ENCODE data around the gene TMEM150C.
"Not testable (repeated sequence)": the region's sequence is repeated elsewhere in the genome, so short reads cannot be mapped to it uniquely, and the experiment has no call there.

Gene TMEM150C

DNA sequence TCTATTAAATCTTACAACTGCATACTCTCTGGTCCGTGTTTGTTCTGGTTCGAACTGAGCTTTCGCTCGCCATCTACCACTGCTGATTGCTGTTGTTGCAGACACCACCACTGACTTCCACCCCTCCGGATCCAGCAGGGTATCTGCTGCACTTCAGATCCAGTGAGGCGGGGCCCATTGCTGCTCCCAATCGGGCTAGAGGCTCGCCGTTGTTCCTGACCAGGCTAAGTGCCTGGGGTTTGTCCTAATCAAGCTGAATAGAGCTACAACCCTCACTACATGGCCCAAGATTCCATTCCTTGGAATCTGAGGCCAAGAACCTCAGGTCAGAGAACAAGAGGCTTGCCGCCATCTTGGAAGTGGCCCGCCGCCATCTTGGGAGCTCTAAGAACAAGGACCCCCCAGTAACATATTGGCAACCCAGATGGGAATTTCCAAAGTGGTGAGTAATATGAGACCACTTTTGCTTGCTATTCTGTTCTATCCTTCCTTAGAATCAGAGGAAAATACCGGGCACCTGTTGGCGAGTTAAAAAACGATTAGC, 88.1 kb downstream of the TMEM150C start:
- DNase-seq (ENCODE audit: low spot score) = no peak

- not testable (repeated sequence) for DNase-seq (ENCODE audit: low spot score)
These were observed 88.7 kb downstream of the TMEM150C start for GRCh38 chr4:82473080-82473479.

GRCh38 chr4:82469791-82470345, 91.9 kb downstream of the TMEM150C start:
- DNase-seq (ENCODE audit: low spot score) = peak; percentile 81

DNA sequence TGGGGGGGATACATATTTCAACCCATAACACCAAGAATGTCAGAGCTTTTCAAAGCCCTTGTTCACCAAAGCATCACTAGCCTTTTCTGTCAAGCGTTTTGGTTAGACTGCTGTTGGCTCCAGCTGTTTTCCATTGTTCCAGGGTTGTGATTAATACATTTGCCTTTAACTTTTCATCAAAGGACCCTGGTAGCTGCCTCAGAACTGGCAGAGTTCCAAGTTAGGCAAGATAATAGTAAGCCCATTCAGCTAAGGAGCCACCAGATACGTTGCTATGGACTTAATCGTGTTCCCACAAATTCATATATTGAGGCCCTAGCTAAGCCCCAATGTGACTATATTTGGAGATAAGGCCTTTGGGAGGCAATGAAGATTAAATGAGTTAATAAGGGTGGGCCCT, 94.3 kb downstream of the TMEM150C start:
- DNase-seq (ENCODE audit: low spot score) = no peak

GRCh38 chr4:82463221-82463620, 98.6 kb downstream of the TMEM150C start:
- no peak for DNase-seq (ENCODE audit: low spot score)

GRCh38 chr4:82462415-82462831, 99.4 kb downstream of the TMEM150C start:
- DNase-seq (ENCODE audit: low spot score) = peak; percentile 92

DNA sequence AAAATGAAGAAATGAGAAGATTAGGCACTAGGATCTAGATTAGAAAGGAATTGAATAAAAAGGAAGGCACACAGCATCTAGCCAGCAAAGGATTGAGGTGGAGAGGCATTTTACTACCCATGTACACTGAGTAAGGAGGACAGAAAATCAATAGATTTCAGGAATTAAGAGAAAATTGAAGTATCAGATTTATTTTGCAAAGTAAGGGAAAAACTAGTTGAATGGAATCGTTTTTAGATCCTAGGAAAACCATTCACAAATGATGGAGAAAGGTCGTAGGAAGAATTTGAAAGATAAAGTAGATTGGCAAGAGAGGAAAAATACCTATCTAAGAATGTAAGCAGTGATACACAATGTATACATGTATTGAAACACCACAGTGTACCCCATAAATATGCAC, 100.1 kb downstream of the TMEM150C start:
- no peak for DNase-seq (ENCODE audit: low spot score)

DNA sequence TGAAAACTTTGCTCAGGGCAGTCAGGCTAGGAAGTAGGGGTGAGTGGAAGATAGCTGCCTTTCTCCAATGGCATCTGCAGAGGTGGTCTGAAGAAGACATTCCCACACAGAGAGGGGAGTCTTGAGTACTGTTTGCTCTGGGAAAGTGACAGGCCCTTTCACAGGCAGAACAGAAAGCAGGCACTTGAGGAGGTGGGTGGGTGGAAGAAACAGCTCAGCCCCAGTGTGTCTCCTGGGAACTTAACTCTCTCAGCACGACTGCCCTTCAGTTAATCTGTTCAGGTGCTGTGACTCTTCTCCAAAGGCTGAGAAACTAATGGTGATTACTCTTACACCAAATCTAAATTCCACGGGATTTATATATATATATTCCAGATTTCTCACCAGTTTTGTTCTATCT, 103.1 kb downstream of the TMEM150C start:
- DNase-seq (ENCODE audit: low spot score) = no peak

DNA sequence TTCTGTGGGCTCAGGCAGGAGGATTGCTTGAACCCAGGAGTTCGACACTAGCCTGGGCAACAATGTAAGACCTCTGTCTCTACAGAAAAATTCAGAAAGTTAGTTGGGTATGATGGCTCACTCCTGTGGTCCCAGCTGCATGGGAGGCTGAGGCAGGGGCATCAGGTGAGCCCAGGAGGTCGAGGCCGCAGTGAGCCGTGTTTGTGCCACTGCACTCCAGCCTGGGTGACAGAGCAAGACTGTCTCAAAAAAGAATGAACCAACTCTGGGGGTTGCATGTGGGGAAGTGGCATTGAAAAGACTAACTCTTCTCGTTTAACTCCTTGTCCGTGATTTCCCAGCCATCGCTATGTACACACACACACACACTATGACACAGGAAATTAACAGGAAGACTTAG, 104.5 kb downstream of the TMEM150C start:
- DNase-seq (ENCODE audit: low spot score) = no peak

- DNase-seq (ENCODE audit: low spot score) = no peak
These were observed 109.8 kb downstream of the TMEM150C start for GRCh38 chr4:82452026-82452425.

- DNase-seq (ENCODE audit: low spot score) = no peak
These were observed 110.6 kb downstream of the TMEM150C start for GRCh38 chr4:82450966-82451755.

DNA sequence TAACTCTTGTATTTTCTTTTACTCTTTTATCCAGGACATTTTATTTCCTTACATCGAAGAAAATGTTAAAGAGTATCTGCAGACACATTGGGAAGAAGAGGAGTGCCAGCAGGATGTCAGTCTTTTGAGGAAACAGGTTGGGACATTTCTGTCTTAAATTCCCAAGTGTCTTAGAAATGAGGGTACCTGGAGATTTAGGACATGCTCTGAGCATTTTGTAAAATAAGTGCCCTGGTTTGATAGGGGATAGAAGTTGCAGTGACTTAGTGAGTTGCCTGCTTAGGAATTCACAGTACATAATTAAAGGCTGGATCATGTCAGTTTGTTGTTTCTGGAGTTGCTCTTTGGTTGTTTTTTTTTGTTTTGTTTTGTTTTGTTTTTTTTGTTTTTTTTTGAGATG, 113.9 kb downstream of the TMEM150C start:
- no peak for DNase-seq (ENCODE audit: low spot score)

- no peak for DNase-seq (ENCODE audit: low spot score)
These were observed 122.7 kb downstream of the TMEM150C start for GRCh38 chr4:82439088-82439487.

DNA sequence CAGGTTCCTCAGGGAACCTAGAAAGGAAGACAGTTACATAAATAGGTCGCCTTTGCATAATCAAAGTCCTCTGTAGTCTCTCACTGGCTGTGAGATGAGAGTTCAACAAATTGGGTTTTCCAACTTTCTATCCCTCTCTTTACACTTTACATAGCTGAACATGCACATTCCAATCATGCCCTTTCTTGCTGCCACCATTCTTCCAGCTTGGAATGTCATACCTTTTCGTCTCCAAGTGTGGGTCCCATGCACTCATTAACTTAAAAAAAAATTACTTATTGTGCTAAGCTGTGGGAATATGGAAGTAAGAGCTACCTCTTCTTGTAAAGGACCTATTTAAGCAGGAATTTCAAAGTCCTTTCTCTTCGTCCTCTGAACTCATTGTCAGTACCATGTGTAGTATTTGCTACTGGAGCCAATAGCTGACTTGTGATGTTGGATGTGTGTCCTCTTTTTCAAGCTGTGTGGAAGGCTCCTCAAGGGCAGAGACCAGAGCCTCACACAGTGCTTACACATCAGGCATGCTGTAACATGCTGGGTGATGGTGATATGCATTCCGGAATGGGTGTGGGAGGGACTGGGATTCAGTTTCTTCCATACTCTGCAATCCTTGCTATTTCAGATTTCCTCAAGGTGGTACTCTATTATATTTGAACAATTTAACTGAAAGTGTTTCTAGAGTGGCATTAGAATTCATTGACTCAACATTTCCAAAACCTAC, 124.3 kb downstream of the TMEM150C start:
- DNase-seq (ENCODE audit: low spot score) = no peak

DNA sequence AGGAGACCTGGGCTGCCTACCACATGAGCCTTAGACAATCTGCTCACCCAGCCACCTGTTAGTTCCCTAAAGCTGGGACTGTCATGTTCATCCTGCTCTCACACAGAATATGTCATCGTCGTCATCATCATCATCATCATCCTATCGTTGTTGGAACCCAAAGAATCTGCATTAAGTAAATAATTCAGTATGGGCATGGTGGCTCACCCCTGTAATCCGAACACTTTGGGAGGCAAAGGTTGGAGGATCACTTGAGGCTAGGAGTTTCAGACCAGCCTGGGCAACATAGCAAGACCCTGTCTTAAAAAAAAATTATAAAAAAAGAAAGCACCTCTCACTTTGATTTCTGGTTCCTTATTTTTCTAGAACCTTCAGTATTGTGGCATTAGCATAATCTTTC, 125.0 kb downstream of the TMEM150C start:
- DNase-seq (ENCODE audit: low spot score) = no peak

- DNase-seq (ENCODE audit: low spot score) = no peak
These were observed 125.7 kb downstream of the TMEM150C start for GRCh38 chr4:82436130-82436529.

GRCh38 chr4:82434949-82435348, 126.8 kb downstream of the TMEM150C start:
- DNase-seq (ENCODE audit: low spot score) = no peak

DNA sequence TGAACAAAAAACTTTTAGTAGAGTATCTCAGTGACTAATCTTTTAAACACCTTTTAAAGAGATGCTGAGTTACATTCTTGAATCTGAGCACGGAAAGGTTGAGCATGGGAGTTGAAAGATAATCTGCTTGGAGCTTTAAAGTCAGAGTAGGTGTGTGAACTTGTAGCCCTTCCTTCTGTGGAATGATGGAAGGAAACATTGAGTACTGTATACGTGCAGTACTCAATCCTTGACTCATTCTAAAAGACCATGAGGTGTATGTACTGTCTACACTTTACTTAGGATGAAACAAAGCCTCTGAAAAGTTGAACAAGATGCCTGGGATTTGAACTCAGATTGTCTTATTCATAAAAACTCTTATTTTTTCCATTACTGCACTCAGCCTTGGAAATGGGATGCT, 128.0 kb downstream of the TMEM150C start:
- DNase-seq (ENCODE audit: low spot score) = no peak
